Activated B cell treated with CpG ODN at 0.5 μM for 24 hours (primary cell): ENCODE measurements around the gene CRACDL. TPM values are rescaled to one million over a fixed set of nuclear protein-coding genes. Genes with fewer than 3 reads are reported as not detected.

ENCODE experiments used
- ATAC-seq: fragments of 200-7000 bp; cut with Tn5 transposase; one replicate; pipeline ENCODE4 v1.10.0; 2021; ENCODE audit warnings: low read depth, mild to moderate bottlenecking, moderate library complexity
- CTCF ChIA-PET: fragments of 350-600 bp; sonication (Branson Sonifier 250); formaldehyde crosslinking; loops from one replicate; lab custom pipeline; 2021; ENCODE audit warnings: antibody characterized with exemption; lab: Charles Lee
- POLR2A ChIA-PET: fragments of 350-600 bp; sonication (Branson Sonifier 250); formaldehyde crosslinking; loops from one replicate; lab custom pipeline; 2021; ENCODE audit warnings: antibody characterized with exemption; lab: Charles Lee
- DNase-seq: peaks from one replicate; pipeline ENCODE4 v3.0.0; 2022
- H3K27ac Mint-ChIP-seq: one replicate; pipeline ENCODE4 v1.8.0; 2020; ENCODE audit warnings: mixed read lengths
- H3K27me3 Mint-ChIP-seq: one replicate; pipeline ENCODE4 v1.8.0; 2021; ENCODE audit warnings: mixed read lengths
- H3K36me3 Mint-ChIP-seq: one replicate; pipeline ENCODE4 v1.8.0; 2021; ENCODE audit warnings: low read depth, mixed read lengths
- H3K4me1 Mint-ChIP-seq: one replicate; pipeline ENCODE4 v1.8.0; 2021; ENCODE audit warnings: mixed read lengths
- H3K4me3 Mint-ChIP-seq: one replicate; pipeline ENCODE4 v1.8.0; 2020; ENCODE audit warnings: mild to moderate bottlenecking, mixed read lengths
- H3K9me3 Mint-ChIP-seq: one replicate; pipeline ENCODE4 v1.8.0; 2020; ENCODE audit warnings: mixed read lengths
- intact Hi-C: fragments of 100-400 bp; cut with micrococcal nuclease; formaldehyde crosslinking; loops from one replicate; pipeline ENCODE4 v1.15.1; 2024
- total RNA-seq: library from RNA; stranded (reverse); gene quantifications from 2 replicates; pipeline ENCODE4 v1.2.3, GENCODE V29; 2022
- TF ChIP-seq, protein P1 (sequence below): fragments of 200-600 bp; IDR thresholded peaks from one replicate; pipeline ENCODE4 v1.8.0; 2022; ENCODE audit warnings: antibody characterized with exemption, mild to moderate bottlenecking

Gene CRACDL
- total RNA-seq, 1 donor from 2014 or later: not detected

DNA sequence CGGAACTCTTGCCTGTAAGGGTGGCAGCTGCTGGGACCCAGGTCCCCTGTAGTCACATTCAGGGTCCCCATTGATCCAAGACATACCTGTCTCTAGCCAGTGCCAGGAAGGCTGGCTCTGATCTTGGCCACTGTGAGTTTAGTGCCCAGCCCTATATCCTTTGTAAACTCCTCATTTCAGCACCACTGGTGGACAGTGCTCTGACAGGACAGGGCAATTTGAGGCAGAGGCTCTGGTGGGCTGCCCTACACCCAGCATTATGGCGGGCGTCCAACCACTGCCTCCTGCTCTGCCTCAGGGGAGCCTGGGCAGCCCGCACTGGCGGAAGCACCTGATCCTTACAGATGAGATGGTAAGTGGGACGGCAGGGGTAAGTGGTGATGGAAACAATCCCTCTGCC lies 149.8 kb downstream of the CRACDL start:
- H3K27me3 Mint-ChIP-seq: no peaks in the 10 kb centered on the region
- H3K4me1 Mint-ChIP-seq: peaks cover 3% of the 10 kb centered on the region
- no peaks in the 10 kb centered on the region for H3K36me3 Mint-ChIP-seq
- intact Hi-C loops: no loop called here
- TF ChIP-seq, protein P1, sequence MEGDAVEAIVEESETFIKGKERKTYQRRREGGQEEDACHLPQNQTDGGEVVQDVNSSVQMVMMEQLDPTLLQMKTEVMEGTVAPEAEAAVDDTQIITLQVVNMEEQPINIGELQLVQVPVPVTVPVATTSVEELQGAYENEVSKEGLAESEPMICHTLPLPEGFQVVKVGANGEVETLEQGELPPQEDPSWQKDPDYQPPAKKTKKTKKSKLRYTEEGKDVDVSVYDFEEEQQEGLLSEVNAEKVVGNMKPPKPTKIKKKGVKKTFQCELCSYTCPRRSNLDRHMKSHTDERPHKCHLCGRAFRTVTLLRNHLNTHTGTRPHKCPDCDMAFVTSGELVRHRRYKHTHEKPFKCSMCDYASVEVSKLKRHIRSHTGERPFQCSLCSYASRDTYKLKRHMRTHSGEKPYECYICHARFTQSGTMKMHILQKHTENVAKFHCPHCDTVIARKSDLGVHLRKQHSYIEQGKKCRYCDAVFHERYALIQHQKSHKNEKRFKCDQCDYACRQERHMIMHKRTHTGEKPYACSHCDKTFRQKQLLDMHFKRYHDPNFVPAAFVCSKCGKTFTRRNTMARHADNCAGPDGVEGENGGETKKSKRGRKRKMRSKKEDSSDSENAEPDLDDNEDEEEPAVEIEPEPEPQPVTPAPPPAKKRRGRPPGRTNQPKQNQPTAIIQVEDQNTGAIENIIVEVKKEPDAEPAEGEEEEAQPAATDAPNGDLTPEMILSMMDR: no peak
- ChIA-PET CTCF (no interaction called here), POLR2A (no interaction called here)
- no peak for ATAC-seq
- H3K9me3 Mint-ChIP-seq: peaks cover 10% of the 10 kb centered on the region
- no peak overlapping the region for H3K27ac Mint-ChIP-seq
- H3K4me3 Mint-ChIP-seq: no peak overlapping the region
- DNase-seq: no peak

DNA sequence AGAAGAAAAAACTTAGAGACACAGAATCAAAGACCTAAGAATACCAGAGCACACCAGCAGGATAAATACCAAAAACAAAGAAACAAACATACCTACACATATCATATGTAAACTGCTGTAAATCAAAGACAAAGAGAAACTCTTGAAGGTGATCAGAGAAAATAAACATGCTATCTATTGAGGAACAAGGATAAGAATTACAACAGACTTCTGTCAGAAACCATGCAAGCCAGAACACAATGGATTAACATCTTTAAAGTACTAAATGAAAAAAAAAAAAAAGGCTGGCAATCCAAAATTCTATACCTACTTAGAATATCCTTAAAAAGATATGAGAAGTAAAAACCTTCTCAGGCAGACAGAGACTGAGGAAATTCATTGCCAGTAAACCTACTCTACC lies 153.5 kb downstream of the CRACDL start:
- H3K4me3 Mint-ChIP-seq: no peak overlapping the region
- no peak overlapping the region for H3K27ac Mint-ChIP-seq
- intact Hi-C loops: no loop called here
- peaks cover 3% of the 10 kb centered on the region for H3K4me1 Mint-ChIP-seq
- no peaks in the 10 kb centered on the region for H3K27me3 Mint-ChIP-seq
- DNase-seq (no peak), ATAC-seq (no peak)
- ChIA-PET POLR2A (no interaction called here), CTCF (no interaction called here)
- no peaks in the 10 kb centered on the region for H3K36me3 Mint-ChIP-seq
- TF ChIP-seq, protein P1: no peak
- peaks cover 10% of the 10 kb centered on the region for H3K9me3 Mint-ChIP-seq

DNA sequence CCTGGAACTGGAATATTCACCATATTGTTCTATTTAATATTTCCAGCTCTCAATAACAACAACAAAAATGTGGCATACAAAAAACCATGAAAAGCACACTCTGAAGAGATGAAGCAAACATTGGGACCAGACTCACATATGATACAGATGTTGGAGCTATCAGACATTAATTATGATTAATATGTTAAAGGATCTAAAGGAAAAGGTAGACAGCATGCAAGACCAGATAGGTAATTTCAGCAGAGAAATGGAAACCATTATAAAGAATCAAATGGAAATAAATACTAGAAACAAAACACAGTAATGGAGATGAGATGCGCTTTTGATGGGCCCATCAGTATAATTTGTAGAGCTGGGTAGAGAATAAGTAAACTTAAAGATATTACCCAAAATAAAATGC lies 154.2 kb downstream of the CRACDL start:
- intact Hi-C loops: no loop called here
- CTCF ChIA-PET: interaction anchor here (0.7 kb wide), 1 partner anchor 717 kb away, joined by 3 read pairs; no protein-coding TSS in a partner anchor
- no peaks in the 10 kb centered on the region for H3K36me3 Mint-ChIP-seq

DNA sequence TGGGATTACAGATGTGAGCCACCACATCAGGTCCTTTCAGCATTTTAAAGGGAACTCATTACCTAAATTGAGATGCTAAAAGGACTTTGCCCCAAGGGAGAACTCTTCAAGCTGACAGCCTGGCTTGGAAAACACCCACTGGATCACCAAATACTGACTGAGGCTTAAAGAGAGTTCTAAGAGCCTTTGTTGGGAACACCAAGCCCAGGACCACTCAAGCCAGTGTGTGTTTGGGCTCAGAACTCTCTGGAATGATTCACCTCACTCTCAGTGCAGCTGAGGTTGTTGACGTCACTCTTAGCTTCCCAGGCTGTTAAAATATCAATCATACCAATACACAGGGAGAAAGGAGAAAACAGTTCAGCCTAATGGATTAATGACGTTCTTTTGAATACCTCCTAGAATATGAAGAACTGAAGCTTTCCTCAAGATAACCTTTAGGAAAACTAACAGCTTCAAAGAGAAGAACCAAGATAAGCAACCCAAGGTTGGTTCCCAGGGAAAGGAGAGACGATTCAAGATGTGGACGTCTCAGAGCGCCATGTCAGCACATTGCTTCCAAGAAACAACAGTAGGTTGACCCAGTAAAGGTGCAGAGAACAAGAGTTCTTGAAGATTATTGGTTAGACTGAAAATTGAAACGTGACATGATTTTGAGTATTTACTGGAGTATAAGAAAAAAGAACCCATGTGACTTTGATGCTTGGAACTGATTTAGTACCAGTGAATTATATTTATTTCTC lies 157.1 kb downstream of the CRACDL start:
- H3K4me3 Mint-ChIP-seq: no peak overlapping the region
- no peaks in the 10 kb centered on the region for H3K4me1 Mint-ChIP-seq
- ATAC-seq: no peak
- no peak for DNase-seq
- TF ChIP-seq, protein P1: no peak
- H3K9me3 Mint-ChIP-seq: peaks cover 10% of the 10 kb centered on the region
- H3K36me3 Mint-ChIP-seq: no peaks in the 10 kb centered on the region
- no peaks in the 10 kb centered on the region for H3K27me3 Mint-ChIP-seq
- CTCF ChIA-PET: interaction anchor here (1.1 kb wide), 1 partner anchor 11 kb away, joined by 3 read pairs; no protein-coding TSS in a partner anchor
- intact Hi-C loops: no loop called here
- POLR2A ChIA-PET: no interaction called here
- H3K27ac Mint-ChIP-seq: no peak overlapping the region

More for the DNA sequence above, 154.2 kb downstream of the CRACDL start:
- Mint-ChIP-seq H3K27ac (no peak overlapping the region), H3K27me3 (no peaks in the 10 kb centered on the region), H3K4me1 (no peaks in the 10 kb centered on the region), H3K4me3 (no peak overlapping the region), H3K9me3 (peaks cover 10% of the 10 kb centered on the region)
- TF ChIP-seq, protein P1: no peak
- POLR2A ChIA-PET: no interaction called here
- ATAC-seq (no peak), DNase-seq (no peak)

DNA sequence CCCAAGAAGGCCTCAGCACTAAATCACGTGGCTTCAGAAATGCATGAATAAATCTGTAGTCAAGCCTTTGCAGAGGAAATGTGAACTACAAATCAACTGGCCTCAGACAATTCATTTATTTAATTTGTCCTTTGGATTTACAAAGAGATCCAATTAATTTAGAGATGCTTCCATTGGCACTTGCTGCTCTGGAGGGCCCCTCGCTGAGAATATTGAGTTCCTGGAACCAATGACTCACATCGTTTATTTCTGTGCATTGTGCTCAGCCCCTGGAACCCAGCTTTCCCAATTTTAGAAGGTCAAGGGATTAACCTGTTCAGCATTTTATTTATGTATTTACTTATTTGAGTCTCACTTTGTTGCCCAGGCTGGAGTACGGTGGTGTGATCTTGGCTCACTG lies 157.9 kb downstream of the CRACDL start:
- no peak overlapping the region for H3K4me3 Mint-ChIP-seq
- no peaks in the 10 kb centered on the region for H3K27me3 Mint-ChIP-seq
- peaks cover 10% of the 10 kb centered on the region for H3K9me3 Mint-ChIP-seq
- DNase-seq: no peak
- no peak for ATAC-seq
- TF ChIP-seq, protein P1: no peak
- H3K4me1 Mint-ChIP-seq: peaks cover 4% of the 10 kb centered on the region
- CTCF ChIA-PET: interaction anchor here (1.1 kb wide), 1 partner anchor 10 kb away, joined by 3 read pairs; no protein-coding TSS in a partner anchor
- intact Hi-C loops: no loop called here
- no peak overlapping the region for H3K27ac Mint-ChIP-seq
- POLR2A ChIA-PET: no interaction called here
- no peaks in the 10 kb centered on the region for H3K36me3 Mint-ChIP-seq
